HepG2 (cell line): ENCODE data around the gene ZNF331. TPM values are rescaled to one million over a fixed set of nuclear protein-coding genes. Genes with fewer than 3 reads are reported as not detected.

Experiments
- ARNT ChIP-seq: fragments of 450-650 bp; IDR thresholded peaks from 2 replicates; pipeline ENCODE4 v1.6.1; 2017
- ARNT2 ChIP-seq: sonication (generic); formaldehyde crosslinking; IDR thresholded peaks from 2 replicates; pipeline ENCODE4 v1.8.0; 2022; ENCODE audit warnings: mild to moderate bottlenecking, low read depth, missing genetic modification reagents, moderate library complexity
- CHD2 ChIP-seq: IDR thresholded peaks from 2 replicates; pipeline ENCODE4 v1.6.1; 2011; ENCODE audit warnings: low read depth, low read length, improper control_type of control experiment
- EHMT2 ChIP-seq: fragments of 200-600 bp; sonication (generic); IDR thresholded peaks from 2 replicates; pipeline ENCODE4 v1.7.0; 2017; ENCODE audit warnings: antibody characterized with exemption, low read depth, low read length, borderline replicate concordance
- FOXA3 ChIP-seq: IDR thresholded peaks from 2 replicates; pipeline ENCODE4 v1.6.1; 2016; ENCODE audit warnings: missing genetic modification reagents, missing compliant biosample characterization
- GABPB1 ChIP-seq: IDR thresholded peaks from 2 replicates; pipeline ENCODE4 v1.6.1; 2016; ENCODE audit warnings: mild to moderate bottlenecking, missing genetic modification reagents, moderate library complexity, missing compliant biosample characterization
- HDAC2 ChIP-seq: sonication (generic); formaldehyde crosslinking; IDR thresholded peaks from 2 replicates; pipeline ENCODE4 v1.4.0; 2020; ENCODE audit warnings: missing genetic modification reagents
- IKZF5 ChIP-seq: IDR thresholded peaks from 2 replicates; pipeline ENCODE4 v1.6.1; 2018; ENCODE audit warnings: missing genetic modification reagents, mild to moderate bottlenecking, missing compliant biosample characterization
- PHF20 ChIP-seq: sonication (generic); formaldehyde crosslinking; IDR thresholded peaks from 2 replicates; pipeline ENCODE4 v1.5.0; 2020; ENCODE audit warnings: mild to moderate bottlenecking, missing genetic modification reagents
- RAD21 ChIP-seq: fragments of 450-650 bp; formaldehyde crosslinking; IDR thresholded peaks from 2 replicates; pipeline ENCODE4 v1.5.0; 2020; ENCODE audit warnings: mild to moderate bottlenecking
- REL ChIP-seq: sonication (generic); formaldehyde crosslinking; conservative IDR thresholded peaks from 2 replicates; pipeline ENCODE4 v1.8.0; 2022; ENCODE audit warnings: mild to moderate bottlenecking, missing genetic modification reagents, moderate library complexity
- SOX5 ChIP-seq: IDR thresholded peaks from 2 replicates; pipeline ENCODE4 v1.6.1; 2016; ENCODE audit warnings: borderline replicate concordance
- SRF ChIP-seq: IDR thresholded peaks from 2 replicates; pipeline ENCODE4 v1.6.1; 2011; ENCODE audit warnings: mild to moderate bottlenecking, low read depth, low read length, moderate library complexity
- XRCC5 ChIP-seq: fragments of 200-400 bp; formaldehyde crosslinking; optimal IDR thresholded peaks from 2 replicates; pipeline ENCODE3; 2017; ENCODE audit warnings: mild to moderate bottlenecking, low read length
- ZBTB21 ChIP-seq: sonication (generic); formaldehyde crosslinking; IDR thresholded peaks from 2 replicates; pipeline ENCODE4 v1.4.0; 2020; ENCODE audit warnings: missing genetic modification reagents
- ZMYM4 ChIP-seq: sonication (generic); formaldehyde crosslinking; IDR thresholded peaks from 2 replicates; pipeline ENCODE4 v1.8.1; 2023; ENCODE audit warnings: mild to moderate bottlenecking, missing genetic modification reagents
- ZNF160 ChIP-seq: sonication (generic); formaldehyde crosslinking; IDR thresholded peaks from 2 replicates; pipeline ENCODE4 v1.8.0; 2022; ENCODE audit warnings: mild to moderate bottlenecking, inconsistent platforms, missing genetic modification reagents
- ZNF275 ChIP-seq: sonication (generic); formaldehyde crosslinking; IDR thresholded peaks from 2 replicates; pipeline ENCODE4 v1.8.0; 2022; ENCODE audit warnings: missing genetic modification reagents, mild to moderate bottlenecking, inconsistent platforms, borderline replicate concordance
- ZNF569 ChIP-seq: sonication (generic); formaldehyde crosslinking; IDR thresholded peaks from 2 replicates; pipeline ENCODE4 v1.5.0; 2020; ENCODE audit warnings: mild to moderate bottlenecking, missing genetic modification reagents, moderate library complexity, borderline replicate concordance
- ZNF614 ChIP-seq: IDR thresholded peaks from 2 replicates; pipeline ENCODE4 v1.6.1; 2018; ENCODE audit warnings: missing biosample characterization, missing genetic modification reagents, inconsistent platforms, borderline replicate concordance
- ZNF687 ChIP-seq: sonication (generic); formaldehyde crosslinking; IDR thresholded peaks from 2 replicates; pipeline ENCODE4 v1.5.1; 2020; ENCODE audit warnings: mild to moderate bottlenecking, missing genetic modification reagents, moderate library complexity
- ZNF709 ChIP-seq: sonication (generic); formaldehyde crosslinking; IDR thresholded peaks from 2 replicates; pipeline ENCODE4 v1.5.0; 2020; ENCODE audit warnings: mild to moderate bottlenecking, missing genetic modification reagents
- ZNF75D ChIP-seq: sonication (generic); formaldehyde crosslinking; IDR thresholded peaks from 2 replicates; pipeline ENCODE4 v1.8.1; 2023; ENCODE audit warnings: missing genetic modification reagents, mild to moderate bottlenecking, borderline replicate concordance
- ZNF770 ChIP-seq: sonication (generic); formaldehyde crosslinking; IDR thresholded peaks from 2 replicates; pipeline ENCODE4 v1.5.0; 2020; ENCODE audit warnings: mild to moderate bottlenecking, missing genetic modification reagents
- polyA plus RNA-seq, 8 experiments: library from polyadenylated mRNA; depleted of rRNA in 3 of 8; stranded (reverse) in 7 of 8; unstranded in 1 of 8; fragments of >200 nt; fragmentation: Illumina TruSeq in 4 of 8; extraction: Trizol in 4 of 8; gene quantifications; 2 replicates each; pipeline versions ENCODE4 v1.2.1 to v1.2.3, GENCODE V29; 2011 to 2016; ENCODE audit warnings: low read depth in 4 of 8, missing spikeins in 1 of 8, mixed read lengths in 1 of 8; ENCODE audit not compliant: insufficient read depth in 1 of 8
- total RNA-seq, 5 experiments: library from RNA; depleted of rRNA; stranded (reverse); fragments of >200 nt; fragmentation: Illumina TruSeq; extraction: Trizol; gene quantifications; 2 replicates each; pipeline ENCODE4 v1.2.3, GENCODE V29; 2016; ENCODE audit warnings: low read depth in 1 of 5

Gene ZNF331
- total and polyA plus RNA-seq, 2 of the 13 experiments (the other 11 are each of a cell fraction or from before 2014, with no cell fraction given), result 8.2 to 13.3 TPM

- TF ChIP-seq FOXA3 (CRISPR knock-in tag), result peak; percentile 22; the same call in 1 of the 2 replicates
- no peak for TF ChIP-seq SRF
- peak; percentile 76 for TF ChIP-seq ZNF687 (CRISPR knock-in tag)
- TF ChIP-seq PHF20 (CRISPR knock-in tag), result no peak
- no peak for TF ChIP-seq ARNT
- no peak for TF ChIP-seq IKZF5 (CRISPR knock-in tag)
- TF ChIP-seq ZNF709 (CRISPR knock-in tag), result no peak
- TF ChIP-seq SOX5 (CRISPR knock-in tag), result peak; percentile 14; the same call in 1 of the 2 replicates
- no peak for TF ChIP-seq ZNF770 (CRISPR knock-in tag)
- no peak for TF ChIP-seq ZBTB21 (CRISPR knock-in tag)
- TF ChIP-seq ZMYM4 (CRISPR knock-in tag), result no peak
- no peak for TF ChIP-seq ZNF75D (CRISPR knock-in tag)
- no peak for TF ChIP-seq ZNF275 (CRISPR knock-in tag)
- no peak for TF ChIP-seq ARNT2
- peak; percentile 49; the same call in 1 of the 2 replicates for TF ChIP-seq HDAC2 (CRISPR knock-in tag)
- 0 out of 2 replicates have a peak, but pooled peaks have one; percentile 22 for TF ChIP-seq ZNF614 (CRISPR knock-in tag)
- 0 out of 2 replicates have a peak, but pooled peaks have one; percentile 6 for TF ChIP-seq GABPB1 (CRISPR knock-in tag)
- TF ChIP-seq CHD2, result no peak
- no peak for TF ChIP-seq REL (CRISPR knock-in tag)
- TF ChIP-seq RAD21 (CRISPR knock-in tag), result peak; percentile 65
- TF ChIP-seq ZNF160 (CRISPR knock-in tag), result no peak
- TF ChIP-seq XRCC5, result peak; percentile 37
- TF ChIP-seq ZNF569, result no peak
- TF ChIP-seq EHMT2, result no peak
Measured at GRCh38 chr19:53511933-53512374, 26.0 kb upstream of the ZNF331 start (continued).
